ENCODE measurements around the gene CYB5RL.
"Not testable (repeated sequence)": the region's sequence is repeated elsewhere in the genome, so short reads cannot be mapped to it uniquely, and the experiment has no call there.

Gene CYB5RL

GRCh38 chr1:54225986-54226559 is 26.2 kb upstream of the CYB5RL start:
- no peak for DNase-seq

- no peak for DNase-seq
These were observed 25.5 kb upstream of the CYB5RL start for GRCh38 chr1:54225378-54225777.

- DNase-seq = no peak
These were observed 24.4 kb upstream of the CYB5RL start for GRCh38 chr1:54224233-54224632.

DNA sequence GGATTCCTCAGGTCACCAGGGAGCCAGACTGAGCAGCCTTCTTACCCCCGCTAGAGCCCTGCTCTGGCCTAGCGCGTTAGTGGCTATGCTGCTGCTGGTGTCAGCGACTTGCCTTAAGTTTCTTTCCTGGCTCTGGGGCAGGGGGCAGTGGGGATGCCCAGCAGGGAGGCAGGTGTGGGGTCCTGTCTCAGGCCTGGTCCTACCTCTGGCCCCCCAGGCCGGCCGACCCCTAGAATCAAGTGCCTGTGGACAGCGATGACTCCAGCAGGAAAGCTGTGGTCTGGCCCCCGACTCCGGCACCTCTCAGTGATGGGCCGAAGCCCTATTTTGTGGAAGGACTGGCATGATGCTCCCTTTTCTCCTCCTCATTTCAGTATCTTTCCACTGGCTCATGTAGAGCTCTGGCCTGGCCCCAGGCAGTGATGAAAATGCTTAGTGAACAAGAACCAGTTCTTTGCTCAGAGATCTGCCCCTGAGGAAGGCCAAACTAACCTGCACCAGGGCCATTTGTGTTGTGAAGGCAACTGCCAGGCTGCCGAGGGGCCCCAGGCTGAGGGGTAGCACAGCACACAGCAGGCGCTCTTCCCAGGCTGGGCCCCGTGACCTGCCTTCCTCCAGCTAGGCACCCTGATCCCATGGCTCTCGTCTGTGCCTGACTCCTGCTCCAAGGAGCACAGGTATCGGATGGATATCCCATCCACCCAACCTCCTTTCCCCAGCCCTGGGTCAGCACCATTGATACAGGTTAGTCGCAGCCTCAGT is 23.8 kb upstream of the CYB5RL start:
- DNase-seq = no peak

DNA sequence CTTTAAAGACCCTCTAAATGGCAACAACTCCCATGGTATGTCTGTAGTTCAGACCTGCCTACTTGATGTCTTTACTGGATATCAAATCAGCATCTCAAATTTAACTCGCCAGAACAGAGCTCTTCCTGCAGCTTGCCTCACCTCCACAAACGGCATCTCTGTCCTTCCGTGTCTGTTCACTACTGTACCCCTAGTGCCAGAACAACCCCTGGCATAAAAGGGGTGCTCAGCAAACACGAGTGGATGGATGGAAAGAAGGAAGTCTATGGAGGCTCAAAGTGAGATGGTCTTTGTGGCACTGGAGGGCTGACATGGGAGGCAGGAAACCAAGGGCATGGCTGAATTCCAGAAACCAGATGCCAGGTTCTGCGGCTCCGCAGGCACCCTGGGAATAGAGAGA is 22.9 kb upstream of the CYB5RL start:
- no peak for DNase-seq

DNA sequence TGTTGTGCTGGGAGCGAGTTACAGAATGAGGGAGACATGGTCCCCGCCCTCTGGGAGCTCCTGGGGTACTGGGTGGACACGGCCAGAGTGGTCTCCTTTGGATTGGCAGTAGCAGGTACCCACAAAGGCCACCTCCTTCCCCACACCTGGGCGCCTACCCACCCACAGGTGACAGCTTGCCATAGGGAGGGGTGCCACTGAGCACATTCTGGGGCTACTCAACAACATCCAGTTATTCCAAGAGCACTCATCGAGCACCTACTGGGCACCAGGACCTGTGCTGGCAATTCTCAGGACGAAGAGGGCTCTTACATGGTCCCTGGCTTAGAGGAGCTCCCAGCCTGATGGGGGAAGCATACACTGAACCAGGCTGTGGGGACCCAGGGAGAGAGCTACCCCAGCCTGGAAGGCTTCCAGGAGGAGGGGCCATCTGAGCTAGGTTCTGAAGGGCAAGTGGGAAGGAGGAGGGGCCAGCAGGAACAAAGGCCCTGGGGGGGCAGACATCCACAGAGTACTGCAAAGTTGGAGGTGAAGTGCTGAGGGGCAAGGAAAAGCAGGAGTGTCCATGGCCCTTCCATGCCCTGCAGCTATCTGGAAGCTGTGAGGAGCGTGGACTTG is 22.1 kb upstream of the CYB5RL start:
- DNase-seq = no peak

GRCh38 chr1:54221113-54221834 is 21.4 kb upstream of the CYB5RL start:
- DNase-seq = no peak

- peak; percentile 38 for DNase-seq
These were observed 20.4 kb upstream of the CYB5RL start for GRCh38 chr1:54220004-54220811.

GRCh38 chr1:54219688-54220003 is 19.8 kb upstream of the CYB5RL start:
- no peak for DNase-seq

GRCh38 chr1:54218883-54219687 is 19.3 kb upstream of the CYB5RL start:
- DNase-seq = no peak

GRCh38 chr1:54215523-54215922 is 15.7 kb upstream of the CYB5RL start:
- DNase-seq = no peak

GRCh38 chr1:54212872-54213271 is 13.0 kb upstream of the CYB5RL start:
- DNase-seq = no peak

DNA sequence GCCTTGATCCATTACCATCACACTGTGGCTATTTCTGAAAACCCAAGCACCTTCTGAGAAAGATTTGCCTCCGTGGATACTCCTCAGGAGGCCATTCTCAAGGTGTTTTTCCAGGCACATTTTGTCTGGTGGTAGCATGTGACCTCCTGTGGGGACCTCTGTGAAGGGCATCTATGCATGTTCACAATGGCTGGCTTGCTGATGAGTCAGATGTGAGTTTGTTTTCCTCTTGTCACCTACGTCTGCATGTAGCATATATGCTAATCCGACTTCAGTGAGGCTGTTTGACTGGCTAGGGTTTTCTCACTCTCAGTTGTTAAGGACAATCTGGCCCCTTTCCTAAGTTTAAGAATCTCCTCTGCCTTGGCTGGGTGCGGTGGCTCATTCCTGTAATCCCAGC is 8.1 kb upstream of the CYB5RL start:
- DNase-seq = not testable (repeated sequence)

DNA sequence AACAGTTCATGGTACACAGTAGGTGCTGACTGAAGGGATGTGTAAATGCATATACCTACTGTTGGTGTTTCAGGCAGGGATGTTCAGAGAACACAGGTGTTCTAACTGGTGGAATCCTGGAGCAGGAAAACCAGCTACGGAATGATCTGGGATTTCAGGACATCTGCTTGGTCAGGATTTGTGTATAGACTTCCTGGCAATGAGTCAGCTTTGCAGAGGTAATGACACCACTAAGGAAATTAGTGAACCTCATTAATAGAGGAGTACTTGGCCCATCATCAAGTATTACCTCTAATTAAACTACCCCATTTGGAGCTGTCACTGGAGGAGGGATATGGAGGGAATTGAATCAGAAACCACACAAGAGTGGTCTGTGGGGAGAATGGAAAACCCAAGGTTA is 7.5 kb upstream of the CYB5RL start:
- no peak for DNase-seq

- no peak for DNase-seq
These were observed 4.4 kb upstream of the CYB5RL start for GRCh38 chr1:54204199-54204598.

- no peak for DNase-seq
These were observed 728 bp upstream of the CYB5RL start for GRCh38 chr1:54200519-54200997.

- DNase-seq = no peak
These were observed 572 bp downstream of the CYB5RL start for GRCh38 chr1:54199151-54199764.

DNA sequence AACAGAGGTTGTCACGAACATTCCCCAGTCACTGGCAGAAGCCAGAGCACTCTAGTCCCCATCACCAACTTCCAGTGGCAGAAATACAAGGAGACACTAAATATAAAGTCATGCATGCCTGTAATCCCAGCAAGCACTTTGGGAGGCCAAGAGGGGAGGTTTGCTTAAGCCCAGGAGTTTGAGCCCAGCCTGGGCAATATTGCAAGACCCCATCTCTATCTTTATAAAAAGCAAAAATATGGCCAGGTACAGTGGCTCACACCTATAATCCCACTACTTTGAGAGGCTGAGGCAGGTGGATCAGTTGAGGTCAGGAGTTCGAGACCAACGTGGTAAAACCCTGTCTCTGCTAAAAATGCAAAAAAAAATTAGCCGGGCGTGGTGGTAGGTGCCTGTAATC is 6.4 kb downstream of the CYB5RL start:
- no peak for DNase-seq

DNA sequence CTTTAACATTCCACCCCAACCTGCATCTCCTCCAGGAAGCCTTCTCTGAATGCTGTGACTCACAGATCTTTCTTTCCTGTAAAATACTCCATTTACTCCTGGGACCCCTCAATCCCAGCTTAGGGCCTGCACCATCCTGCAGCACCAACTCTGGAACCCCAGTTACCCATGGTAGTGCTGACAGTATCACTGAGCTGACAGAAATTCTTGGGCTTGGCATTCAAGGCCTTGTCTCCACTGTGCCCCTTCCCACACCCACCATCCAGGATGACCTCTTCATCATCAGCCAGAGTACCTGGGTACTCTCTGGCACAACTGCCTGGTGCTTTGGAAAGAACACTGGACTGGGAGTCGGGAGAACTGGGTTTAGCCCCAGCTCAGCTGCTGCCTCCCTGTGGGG is 8.3 kb downstream of the CYB5RL start:
- DNase-seq = no peak

- no peak for DNase-seq
These were observed 9.3 kb downstream of the CYB5RL start for GRCh38 chr1:54190526-54190925.

DNA sequence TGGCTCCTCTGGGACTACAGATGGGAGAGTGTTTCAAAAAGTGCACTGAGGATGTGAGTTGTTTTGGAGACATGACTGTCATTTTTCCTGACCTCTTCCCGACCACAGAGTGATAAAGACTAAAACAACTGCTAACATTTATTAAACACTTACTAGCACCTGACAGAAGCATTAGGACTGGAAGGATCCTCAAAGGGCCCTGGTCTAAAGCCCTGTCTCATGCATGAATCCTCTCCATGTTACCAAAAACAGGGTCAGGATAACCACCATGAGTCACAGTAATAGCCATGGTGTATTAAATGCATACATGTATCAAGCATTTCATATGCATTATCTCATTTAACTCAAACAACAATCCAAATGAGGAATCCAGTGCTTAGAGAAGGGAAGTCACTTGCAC is 11.5 kb downstream of the CYB5RL start:
- DNase-seq = peak; percentile 26

GRCh38 chr1:54186056-54186455 is 13.8 kb downstream of the CYB5RL start:
- no peak for DNase-seq
